ENCODE data around the gene SLC47A1. TPM values are rescaled to one million over a fixed set of nuclear protein-coding genes. Genes with fewer than 3 reads are reported as not detected.
"Not testable (repeated sequence)": the region's sequence is repeated elsewhere in the genome, so short reads cannot be mapped to it uniquely, and the experiment has no call there.

The SLC47A1 gene
- total and polyA plus RNA-seq, 3 experiments from 2014 or later, result 0.15 to 0.29 (median 0.20) TPM

GRCh38 chr17:19582152-19582551 lies 48.5 kb downstream of the SLC47A1 start:
- H3K36me3 Mint-ChIP-seq; H3K4me1 ChIP-seq (ENCODE audit: insufficient read depth, low read length); CTCF ChIA-PET; H3K4me3 Mint-ChIP-seq; H3K4me3 ChIP-seq (ENCODE audit: low read length); H3K9me3 Mint-ChIP-seq; POLR2A ChIA-PET; H3K9me3 ChIP-seq (ENCODE audit: low read length); H3K36me3 ChIP-seq (ENCODE audit: insufficient read depth, low read length); H3K27ac Mint-ChIP-seq; H3K27ac ChIP-seq (ENCODE audit: low read depth, low read length); DNase-seq; H3K4me1 Mint-ChIP-seq: not testable (repeated sequence)
- peaks cover 14% of the 10 kb centered on the region for H3K27me3 ChIP-seq (ENCODE audit: insufficient read depth, low read length, poor library complexity, severe bottlenecking)
- H3K27me3 Mint-ChIP-seq, result peaks cover 29 to 46% of the 10 kb centered on the region in 2 donors

- peaks cover 21 to 35% of the 10 kb centered on the region in 2 donors for H3K27me3 Mint-ChIP-seq
- H3K4me1 Mint-ChIP-seq, result peaks cover 0 to 3% (median 2%) of the 10 kb centered on the region in 3 donors
- peak overlapping the region in 1 of 8 donors; percentile 12 for H3K27ac Mint-ChIP-seq
- peaks cover 9% of the 10 kb centered on the region for H3K27me3 ChIP-seq (ENCODE audit: insufficient read depth, low read length, poor library complexity, severe bottlenecking)
- no peaks in the 10 kb centered on the region for H3K9me3 ChIP-seq (ENCODE audit: low read length)
- no peak overlapping the region for H3K4me3 ChIP-seq (ENCODE audit: low read length)
- DNase-seq, result no peak
- H3K9me3 Mint-ChIP-seq, result no peaks in the 10 kb centered on the region
- H3K27ac ChIP-seq (ENCODE audit: low read depth, low read length), result no peak overlapping the region
- H3K36me3 Mint-ChIP-seq, result no peaks in the 10 kb centered on the region
- no peak overlapping the region for H3K4me3 Mint-ChIP-seq
- no peaks in the 10 kb centered on the region for H3K4me1 ChIP-seq (ENCODE audit: insufficient read depth, low read length)
- no peaks in the 10 kb centered on the region for H3K36me3 ChIP-seq (ENCODE audit: insufficient read depth, low read length)
- ChIA-PET POLR2A (interaction anchor here (0.7 kb wide), 1 partner anchor 28 kb away, joined by 5 read pairs; no protein-coding TSS in a partner anchor), CTCF (no interaction called here)
Measured at GRCh38 chr17:19583871-19584270, 50.2 kb downstream of the SLC47A1 start.

DNA sequence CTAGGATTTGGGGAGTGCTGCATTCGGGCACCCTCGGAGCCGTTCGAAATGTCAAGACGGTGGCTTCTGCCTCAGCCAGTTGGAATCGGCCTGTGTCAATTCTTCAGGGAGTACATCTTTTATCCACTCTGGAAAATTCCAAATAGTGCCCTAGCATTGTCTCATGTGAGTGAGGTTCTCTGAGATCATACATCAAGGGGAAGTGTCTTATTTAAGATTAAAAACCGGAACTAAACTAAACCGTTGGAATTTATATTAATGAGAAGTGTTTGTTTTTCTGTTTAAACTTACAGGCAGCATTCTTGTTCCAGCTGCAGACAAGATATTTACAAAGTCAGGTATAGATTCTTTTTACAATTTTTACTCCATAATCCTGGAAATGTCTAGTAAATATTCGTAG lies 56.8 kb downstream of the SLC47A1 start:
- Mint-ChIP-seq H3K27ac (no peak overlapping the region), H3K36me3 (no peaks in the 10 kb centered on the region), H3K4me1 (no peaks in the 10 kb centered on the region), H3K27me3 (peaks cover 7 to 18% of the 10 kb centered on the region in 2 donors), H3K9me3 (no peaks in the 10 kb centered on the region), H3K4me3 (no peak overlapping the region)
- H3K27ac ChIP-seq (ENCODE audit: low read depth, low read length), result no peak overlapping the region
- DNase-seq, result no peak
- POLR2A ChIA-PET, result no interaction called here
- CTCF ChIA-PET, result interaction anchor here (1.7 kb wide), 1 partner anchor 10 kb away, joined by 4 read pairs; no protein-coding TSS in a partner anchor
- no peak overlapping the region for H3K4me3 ChIP-seq (ENCODE audit: low read length)
- H3K27me3 ChIP-seq (ENCODE audit: insufficient read depth, low read length, poor library complexity, severe bottlenecking), result no peaks in the 10 kb centered on the region
- H3K4me1 ChIP-seq (ENCODE audit: insufficient read depth, low read length), result no peaks in the 10 kb centered on the region
- H3K9me3 ChIP-seq (ENCODE audit: low read length), result no peaks in the 10 kb centered on the region
- H3K36me3 ChIP-seq (ENCODE audit: insufficient read depth, low read length), result no peaks in the 10 kb centered on the region

GRCh38 chr17:19590912-19591551 lies 57.4 kb downstream of the SLC47A1 start:
- Histone ChIP-seq H3K4me1 (ENCODE audit: insufficient read depth, low read length) (no peaks in the 10 kb centered on the region), H3K27ac (ENCODE audit: low read depth, low read length) (no peak overlapping the region), H3K4me3 (ENCODE audit: low read length) (no peak overlapping the region), H3K9me3 (ENCODE audit: low read length) (no peaks in the 10 kb centered on the region), H3K27me3 (ENCODE audit: insufficient read depth, low read length, poor library complexity, severe bottlenecking) (no peaks in the 10 kb centered on the region), H3K36me3 (ENCODE audit: insufficient read depth, low read length) (no peaks in the 10 kb centered on the region)
- CTCF ChIA-PET, result interaction anchor here (1.7 kb wide), 1 partner anchor 9 kb away, joined by 4 read pairs; no protein-coding TSS in a partner anchor
- Mint-ChIP-seq H3K4me3 (no peak overlapping the region), H3K9me3 (no peaks in the 10 kb centered on the region), H3K36me3 (no peaks in the 10 kb centered on the region), H3K27ac (no peak overlapping the region), H3K4me1 (no peaks in the 10 kb centered on the region), H3K27me3 (peaks cover 11 to 20% of the 10 kb centered on the region in 2 donors)
- POLR2A ChIA-PET, result no interaction called here
- DNase-seq, result no peak

DNA sequence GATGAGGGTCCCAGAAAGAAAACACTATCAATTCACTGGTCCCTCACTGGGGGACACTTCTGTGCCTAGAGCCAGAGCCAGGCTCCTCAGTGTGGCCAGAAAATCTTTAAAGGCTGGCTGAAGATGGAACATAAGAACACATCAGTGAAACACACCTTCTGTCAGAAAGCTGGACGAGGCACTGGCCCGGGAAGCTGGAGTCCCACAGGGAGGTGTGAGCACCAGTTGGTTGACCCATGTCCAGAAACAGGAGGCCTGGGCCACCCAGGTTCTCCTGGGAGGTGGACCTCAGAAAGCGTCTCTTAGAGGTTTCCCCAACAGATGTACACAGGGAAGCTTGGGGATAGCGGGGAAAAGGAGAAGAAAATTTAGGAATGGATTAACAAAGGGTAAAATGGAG lies 58.7 kb downstream of the SLC47A1 start:
- CTCF ChIA-PET, result no interaction called here
- H3K9me3 ChIP-seq (ENCODE audit: low read length), result no peaks in the 10 kb centered on the region
- H3K9me3 Mint-ChIP-seq, result no peaks in the 10 kb centered on the region

DNA sequence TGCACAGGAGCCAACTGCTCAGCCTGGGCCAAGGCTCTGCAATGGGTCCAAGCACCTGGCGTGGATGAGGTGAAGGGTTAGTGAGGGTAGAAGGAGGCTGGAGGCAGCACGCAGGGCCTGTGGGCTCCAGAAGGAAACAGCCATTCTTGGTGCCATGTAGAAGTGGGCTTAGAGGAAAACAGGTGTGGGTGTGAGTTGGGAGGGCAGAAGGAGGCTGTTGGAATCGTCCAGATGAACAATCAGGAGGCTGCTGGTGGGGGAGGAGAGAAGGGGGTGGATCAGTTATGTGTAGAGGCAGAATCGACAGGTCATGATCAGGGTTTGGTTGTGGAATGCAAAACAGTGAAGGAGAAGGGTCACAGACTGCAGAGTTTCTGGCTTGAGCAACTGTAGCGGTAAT lies 63.2 kb downstream of the SLC47A1 start:
- no peak overlapping the region for H3K27ac Mint-ChIP-seq
- peak overlapping the region in 1 of 7 donors; percentile 8 for H3K4me3 Mint-ChIP-seq
- no peaks in the 10 kb centered on the region for H3K9me3 Mint-ChIP-seq
- Histone ChIP-seq H3K9me3 (ENCODE audit: low read length) (no peaks in the 10 kb centered on the region), H3K4me1 (ENCODE audit: insufficient read depth, low read length) (no peaks in the 10 kb centered on the region), H3K27me3 (ENCODE audit: insufficient read depth, low read length, poor library complexity, severe bottlenecking) (no peaks in the 10 kb centered on the region), H3K36me3 (ENCODE audit: insufficient read depth, low read length) (no peaks in the 10 kb centered on the region), H3K27ac (ENCODE audit: low read depth, low read length) (no peak overlapping the region), H3K4me3 (ENCODE audit: low read length) (no peak overlapping the region)
- H3K27me3 Mint-ChIP-seq, result peaks cover 12 to 17% of the 10 kb centered on the region in 2 donors
- ChIA-PET CTCF (no interaction called here), POLR2A (no interaction called here)
- DNase-seq, result no peak
- no peaks in the 10 kb centered on the region for H3K4me1 Mint-ChIP-seq
- H3K36me3 Mint-ChIP-seq, result no peaks in the 10 kb centered on the region

More for the DNA sequence above, 58.7 kb downstream of the SLC47A1 start:
- Histone ChIP-seq H3K4me1 (ENCODE audit: insufficient read depth, low read length) (no peaks in the 10 kb centered on the region), H3K36me3 (ENCODE audit: insufficient read depth, low read length) (no peaks in the 10 kb centered on the region), H3K4me3 (ENCODE audit: low read length) (no peak overlapping the region), H3K27me3 (ENCODE audit: insufficient read depth, low read length, poor library complexity, severe bottlenecking) (no peaks in the 10 kb centered on the region), H3K27ac (ENCODE audit: low read depth, low read length) (no peak overlapping the region)
- POLR2A ChIA-PET, result no interaction called here
- H3K4me1 Mint-ChIP-seq, result no peaks in the 10 kb centered on the region
- no peak for DNase-seq
- H3K36me3 Mint-ChIP-seq, result no peaks in the 10 kb centered on the region
- no peak overlapping the region for H3K4me3 Mint-ChIP-seq
- no peak overlapping the region for H3K27ac Mint-ChIP-seq
- H3K27me3 Mint-ChIP-seq, result peaks cover 12 to 23% of the 10 kb centered on the region in 2 donors

DNA sequence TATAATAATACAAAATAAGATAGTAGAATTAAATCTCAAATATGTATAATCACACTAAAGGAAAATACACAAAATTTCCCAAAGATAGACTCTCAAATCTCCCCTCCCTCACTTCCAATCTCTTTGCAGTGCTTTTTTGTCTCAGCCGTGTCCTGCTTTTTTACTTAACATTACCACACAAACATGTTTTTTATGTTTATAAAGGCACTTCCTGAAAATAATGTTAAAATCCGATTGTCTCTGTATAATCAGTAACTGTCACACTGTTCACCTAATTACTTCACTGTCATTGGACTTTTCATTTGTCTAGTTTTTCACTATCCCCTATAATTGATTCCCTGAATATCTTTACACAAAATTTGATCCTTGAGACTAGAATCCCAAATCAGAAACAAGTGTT lies 76.7 kb downstream of the SLC47A1 start:
- H3K4me3 Mint-ChIP-seq, result no peak overlapping the region
- H3K9me3 ChIP-seq (ENCODE audit: low read length), result no peaks in the 10 kb centered on the region
- no peak overlapping the region for H3K27ac Mint-ChIP-seq
- no peaks in the 10 kb centered on the region for H3K4me1 ChIP-seq (ENCODE audit: insufficient read depth, low read length)
- no peaks in the 10 kb centered on the region for H3K9me3 Mint-ChIP-seq
- peaks cover 5 to 11% (median 8%) of the 10 kb centered on the region in 3 donors for H3K4me1 Mint-ChIP-seq
- H3K27me3 ChIP-seq (ENCODE audit: insufficient read depth, low read length, poor library complexity, severe bottlenecking), result no peaks in the 10 kb centered on the region
- CTCF ChIA-PET, result no interaction called here
- no peak for DNase-seq
- no peak overlapping the region for H3K4me3 ChIP-seq (ENCODE audit: low read length)
- no peaks in the 10 kb centered on the region for H3K36me3 Mint-ChIP-seq
- POLR2A ChIA-PET, result no interaction called here
- no peak overlapping the region for H3K27ac ChIP-seq (ENCODE audit: low read depth, low read length)
- peaks cover 0 to 3% of the 10 kb centered on the region in 2 donors for H3K27me3 Mint-ChIP-seq
- no peaks in the 10 kb centered on the region for H3K36me3 ChIP-seq (ENCODE audit: insufficient read depth, low read length)

DNA sequence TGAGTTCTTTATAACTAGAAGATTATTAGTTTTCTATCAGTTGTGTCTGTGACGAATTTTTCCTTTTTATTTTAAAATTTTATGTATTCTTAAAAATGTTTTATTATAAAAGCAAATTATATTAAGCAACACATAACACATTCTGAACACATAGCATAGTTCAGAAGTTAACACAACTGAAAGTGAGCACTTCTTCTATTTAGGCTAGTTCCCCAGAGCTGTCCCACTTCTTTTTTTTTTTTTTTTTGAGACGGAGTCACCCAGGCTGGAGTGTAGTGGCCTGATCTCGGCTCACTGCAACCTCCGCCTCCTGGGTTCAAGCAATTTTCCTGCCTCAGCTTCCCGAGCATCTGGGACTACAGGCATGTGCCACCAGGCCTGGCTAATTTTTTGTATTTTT lies 77.2 kb downstream of the SLC47A1 start:
- no peaks in the 10 kb centered on the region for H3K36me3 ChIP-seq (ENCODE audit: insufficient read depth, low read length)
- CTCF ChIA-PET, result no interaction called here
- no peaks in the 10 kb centered on the region for H3K4me1 ChIP-seq (ENCODE audit: insufficient read depth, low read length)
- H3K36me3 Mint-ChIP-seq, result no peaks in the 10 kb centered on the region
- no peak overlapping the region for H3K4me3 ChIP-seq (ENCODE audit: low read length)
- no peak overlapping the region for H3K27ac Mint-ChIP-seq
- peaks cover 3% of the 10 kb centered on the region in 2 donors for H3K27me3 Mint-ChIP-seq
- H3K4me3 Mint-ChIP-seq, result no peak overlapping the region
- no peaks in the 10 kb centered on the region for H3K9me3 Mint-ChIP-seq
- peaks cover 5 to 11% (median 8%) of the 10 kb centered on the region in 3 donors for H3K4me1 Mint-ChIP-seq
- no peaks in the 10 kb centered on the region for H3K9me3 ChIP-seq (ENCODE audit: low read length)
- no peaks in the 10 kb centered on the region for H3K27me3 ChIP-seq (ENCODE audit: insufficient read depth, low read length, poor library complexity, severe bottlenecking)
- no peak overlapping the region for H3K27ac ChIP-seq (ENCODE audit: low read depth, low read length)
- no peak for DNase-seq
- POLR2A ChIA-PET, result no interaction called here
